Measurements from ENCODE around the gene PAN2. TPM values are rescaled to one million over a fixed set of nuclear protein-coding genes. Genes with fewer than 3 reads are reported as not detected.
"Not testable (repeated sequence)": the region's sequence is repeated elsewhere in the genome, so short reads cannot be mapped to it uniquely, and the experiment has no call there.

The PAN2 gene
- total RNA-seq, 1 experiment from 2014 or later, result 78.1 TPM

- CTCF ChIA-PET, result interaction anchor here (0.6 kb wide), 1 partner anchor 93 kb away, joined by 3 read pairs; no protein-coding TSS in a partner anchor
- Histone ChIP-seq H2AFZ (no peak overlapping the region), H3K27ac (no peak overlapping the region), H3K79me2 (ENCODE audit: low read depth) (peaks cover 36% of the 10 kb centered on the region), H3K27me3 (ENCODE audit: insufficient read depth, low read depth) (no peaks in the 10 kb centered on the region), H3K4me1 (replicated peaks; ENCODE audit: insufficient read depth) (peaks cover 12% of the 10 kb centered on the region), H3K9me2 (ENCODE audit: insufficient read depth) (no peaks in the 10 kb centered on the region), H3K4me2 (no peak overlapping the region), H3K4me3 (no peak overlapping the region), H4K20me1 (ENCODE audit: insufficient read depth) (peaks cover 4% of the 10 kb centered on the region; the same call in 1 of the 2 replicates), H3K9me3 (ENCODE audit: insufficient read depth, low read depth) (no peaks in the 10 kb centered on the region), H3F3A (ENCODE audit: insufficient read depth, low read depth) (peaks cover 24% of the 10 kb centered on the region), H3K36me3 (ENCODE audit: low read depth) (peaks cover 26% of the 10 kb centered on the region)
- POLR2A ChIA-PET (ENCODE audit: unreplicated experiment), result interaction anchor here (0.7 to 0.8 kb wide), 2 partner anchors 178 to 190 kb away, joined by 3 to 4 read pairs; no protein-coding TSS in a partner anchor
- no peak for TF ChIP-seq EZH2 (IDR thresholded peaks at IDR 0.05; ENCODE audit: low read depth)
- no peak for DNase-seq
- no TSS peak for BruUV-seq (replicated peaks)
- intact Hi-C loops (cut with micrococcal nuclease; ENCODE audit: unreplicated experiment), result no loop called here
These were observed 47.6 kb downstream of the PAN2 start for GRCh38 chr12:56286044-56286830.

GRCh38 chr12:56284263-56284662 is 49.5 kb downstream of the PAN2 start:
- H3K4me3 ChIP-seq; CTCF ChIA-PET; H3K9me3 ChIP-seq (ENCODE audit: insufficient read depth, low read depth); H3K4me2 ChIP-seq; H3K4me1 ChIP-seq (replicated peaks; ENCODE audit: insufficient read depth); DNase-seq; intact Hi-C loops (cut with micrococcal nuclease; ENCODE audit: unreplicated experiment); H2AFZ ChIP-seq; H3K9me2 ChIP-seq (ENCODE audit: insufficient read depth); H4K20me1 ChIP-seq (ENCODE audit: insufficient read depth); H3K27ac ChIP-seq; BruUV-seq (replicated peaks); POLR2A ChIA-PET (ENCODE audit: unreplicated experiment); H3K27me3 ChIP-seq (ENCODE audit: insufficient read depth, low read depth): not testable (repeated sequence)
- Histone ChIP-seq H3K79me2 (ENCODE audit: low read depth) (peaks cover 18% of the 10 kb centered on the region), H3F3A (ENCODE audit: insufficient read depth, low read depth) (peaks cover 10% of the 10 kb centered on the region; the same call in 1 of the 2 replicates), H3K36me3 (ENCODE audit: low read depth) (peaks cover 21% of the 10 kb centered on the region)

- Histone ChIP-seq H3K27me3 (ENCODE audit: insufficient read depth, low read depth) (no peaks in the 10 kb centered on the region), H3K4me2 (no peak overlapping the region), H2AFZ (no peak overlapping the region), H4K20me1 (ENCODE audit: insufficient read depth) (peaks cover 4% of the 10 kb centered on the region; the same call in 1 of the 2 replicates), H3K9me3 (ENCODE audit: insufficient read depth, low read depth) (no peaks in the 10 kb centered on the region), H3K4me1 (replicated peaks; ENCODE audit: insufficient read depth) (no peaks in the 10 kb centered on the region), H3K27ac (no peak overlapping the region), H3K36me3 (ENCODE audit: low read depth) (peaks cover 34% of the 10 kb centered on the region), H3K9me2 (ENCODE audit: insufficient read depth) (no peaks in the 10 kb centered on the region), H3K79me2 (ENCODE audit: low read depth) (peaks cover under 1% of the 10 kb centered on the region; the same call in 1 of the 2 replicates), H3F3A (ENCODE audit: insufficient read depth, low read depth) (peaks cover 10% of the 10 kb centered on the region; the same call in 1 of the 2 replicates), H3K4me3 (no peak overlapping the region)
- ChIA-PET POLR2A (ENCODE audit: unreplicated experiment) (no interaction called here), CTCF (no interaction called here)
- intact Hi-C loops (cut with micrococcal nuclease; ENCODE audit: unreplicated experiment), result no loop called here
- no peak for TF ChIP-seq CTCF (conservative IDR thresholded peaks at IDR 0.05)
- TF ChIP-seq EZH2 (IDR thresholded peaks at IDR 0.05; ENCODE audit: low read depth), result no peak
- no TSS peak for BruUV-seq (replicated peaks)
- DNase-seq, result no peak
These were observed 51.2 kb downstream of the PAN2 start for GRCh38 chr12:56282579-56282978.

- TF ChIP-seq CTCF (conservative IDR thresholded peaks at IDR 0.05), result no peak
- TF ChIP-seq EZH2 (IDR thresholded peaks at IDR 0.05; ENCODE audit: low read depth), result no peak
- Histone ChIP-seq H3K79me2 (ENCODE audit: low read depth) (no peaks in the 10 kb centered on the region), H3K9me3 (ENCODE audit: insufficient read depth, low read depth) (no peaks in the 10 kb centered on the region), H3K4me3 (no peak overlapping the region), H2AFZ (no peak overlapping the region), H4K20me1 (ENCODE audit: insufficient read depth) (peaks cover 4% of the 10 kb centered on the region; the same call in 1 of the 2 replicates), H3K36me3 (ENCODE audit: low read depth) (peaks cover 34% of the 10 kb centered on the region), H3F3A (ENCODE audit: insufficient read depth, low read depth) (peaks cover 10% of the 10 kb centered on the region; the same call in 1 of the 2 replicates), H3K27me3 (ENCODE audit: insufficient read depth, low read depth) (no peaks in the 10 kb centered on the region), H3K4me1 (replicated peaks; ENCODE audit: insufficient read depth) (no peaks in the 10 kb centered on the region), H3K27ac (no peak overlapping the region), H3K4me2 (no peak overlapping the region), H3K9me2 (ENCODE audit: insufficient read depth) (no peaks in the 10 kb centered on the region)
- no peak for DNase-seq
- CTCF ChIA-PET, result no interaction called here
- intact Hi-C loops (cut with micrococcal nuclease; ENCODE audit: unreplicated experiment), result no loop called here
- POLR2A ChIA-PET (ENCODE audit: unreplicated experiment), result no interaction called here
- BruUV-seq (replicated peaks), result no TSS peak
These were observed 51.8 kb downstream of the PAN2 start for GRCh38 chr12:56282030-56282429.

Data from PC-9 (cell line).